IMR-90 (cell line): ENCODE measurements around the gene SERP2. TPM values are rescaled to one million over a fixed set of nuclear protein-coding genes. Genes with fewer than 3 reads are reported as not detected.

Experiments
- ATAC-seq: fragments of 200-7000 bp; cut with Tn5 transposase; 2 replicates; pipeline ENCODE4 v1.9.1; 2020; ENCODE audit warnings: low read depth, mild to moderate bottlenecking, moderate library complexity
- BruUV-seq: library from RNA; stranded (reverse); fragments of 400-500 nt; replicated peaks from 2 replicates; lab custom pipeline; 2021; lab: Mats Ljungman, UMichigan
- CTCF ChIA-PET: fragments of 300-600 bp; formaldehyde crosslinking; extraction: SDS; loops from one replicate; lab custom pipeline; 2021; ENCODE audit warnings: antibody characterized with exemption; lab: Yijun Ruan, JAX
- POLR2A ChIA-PET: fragments of 300-600 bp; sonication (Branson Sonifier 250); formaldehyde crosslinking; loops from one replicate; lab custom pipeline; 2022; ENCODE audit warnings: antibody characterized with exemption; ENCODE audit not compliant: unreplicated experiment; lab: Charles Lee
- DNase-seq: peaks from one replicate; pipeline ENCODE4 v3.0.0; 2013
- H2AFZ ChIP-seq: replicated peaks from 2 replicates; pipeline ENCODE3; 2013; ENCODE audit warnings: low read length, mild to moderate bottlenecking; ENCODE audit not compliant: poor library complexity
- H2AK5ac ChIP-seq: 2 replicates; pipeline ENCODE4 v1.6.1; 2013; ENCODE audit warnings: low read depth, low read length, inconsistent platforms
- H2AK9ac ChIP-seq: replicated peaks from 2 replicates; pipeline ENCODE3; 2013; ENCODE audit warnings: mild to moderate bottlenecking, low read depth, low read length, moderate library complexity; ENCODE audit not compliant: poor library complexity
- H2BK120ac ChIP-seq: 2 replicates; pipeline ENCODE4 v1.6.1; 2013; ENCODE audit warnings: low read depth, low read length, inconsistent platforms
- H2BK15ac ChIP-seq: 3 replicates; pipeline ENCODE4 v1.6.1; 2013; ENCODE audit warnings: low read depth, low read length, inconsistent platforms
- H2BK20ac ChIP-seq: 2 replicates; pipeline ENCODE4 v1.6.1; 2013; ENCODE audit warnings: low read depth, mild to moderate bottlenecking, inconsistent platforms, low read length, moderate library complexity
- H2BK5ac ChIP-seq: 2 replicates; pipeline ENCODE4 v1.6.1; 2013; ENCODE audit warnings: mild to moderate bottlenecking, low read depth, low read length, inconsistent platforms; ENCODE audit not compliant: poor library complexity, severe bottlenecking
- H3K14ac ChIP-seq: replicated peaks from 2 replicates; pipeline ENCODE4 v1.6.1; 2013; ENCODE audit warnings: low read depth, low read length, inconsistent platforms
- H3K18ac ChIP-seq: 2 replicates; pipeline ENCODE4 v1.6.1; 2013; ENCODE audit warnings: low read depth, low read length, control low read depth
- H3K23ac ChIP-seq: 2 replicates; pipeline ENCODE4 v1.6.1; 2013; ENCODE audit warnings: low read depth, low read length, inconsistent platforms
- H3K27ac ChIP-seq: 2 replicates; pipeline ENCODE4 v1.5.1; 2013; ENCODE audit warnings: mild to moderate bottlenecking, control low read depth, low read length; ENCODE audit not compliant: insufficient read depth
- H3K27me3 ChIP-seq: 2 replicates; pipeline ENCODE4 v1.6.1; 2013; ENCODE audit warnings: low read length; ENCODE audit not compliant: control insufficient read depth, insufficient read depth
- H3K36me3 ChIP-seq: 2 replicates; pipeline ENCODE4 v1.6.1; 2013; ENCODE audit warnings: low read length, mixed read lengths; ENCODE audit not compliant: control insufficient read depth, insufficient read depth
- H3K4ac ChIP-seq: 2 replicates; pipeline ENCODE4 v1.6.1; 2013; ENCODE audit warnings: low read depth, low read length, inconsistent platforms
- H3K4me1 ChIP-seq: 2 replicates; pipeline ENCODE4 v1.6.1; 2013; ENCODE audit warnings: low read length, mixed read lengths; ENCODE audit not compliant: control insufficient read depth, insufficient read depth
- H3K4me2 ChIP-seq: 2 replicates; pipeline ENCODE4 v1.6.1; 2013; ENCODE audit warnings: low read depth, mild to moderate bottlenecking, control low read depth, low read length, moderate library complexity
- H3K4me3 ChIP-seq: 2 replicates; pipeline ENCODE4 v1.5.1; 2013; ENCODE audit warnings: low read depth, mild to moderate bottlenecking, control low read depth, low read length, moderate library complexity; ENCODE audit not compliant: insufficient read depth
- H3K56ac ChIP-seq: 2 replicates; pipeline ENCODE4 v1.6.1; 2013; ENCODE audit warnings: low read length, inconsistent platforms; ENCODE audit not compliant: insufficient read depth; ENCODE audit errors: extremely low read depth
- H3K79me1 ChIP-seq, 2 experiments: 2 replicates each; pipeline ENCODE4 v1.6.1; 2013; ENCODE audit warnings: low read length in 2 of 2, inconsistent platforms in 1 of 2, low read depth in 1 of 2
- H3K9ac ChIP-seq: 2 replicates; pipeline ENCODE4 v1.6.1; 2013; ENCODE audit warnings: low read depth, low read length, control low read depth
- H3K9me1 ChIP-seq: 2 replicates; pipeline ENCODE4 v1.6.1; 2013; ENCODE audit warnings: low read length, inconsistent platforms; ENCODE audit not compliant: insufficient read depth
- H3K9me3 ChIP-seq: 2 replicates; pipeline ENCODE4 v1.6.1; 2013; ENCODE audit warnings: low read length; ENCODE audit not compliant: control insufficient read depth, insufficient read depth
- H4K20me1 ChIP-seq: 2 replicates; pipeline ENCODE4 v1.6.1; 2013; ENCODE audit warnings: low read length, inconsistent platforms; ENCODE audit not compliant: insufficient read depth
- H4K5ac ChIP-seq: 2 replicates; pipeline ENCODE4 v1.6.1; 2013; ENCODE audit warnings: mild to moderate bottlenecking, low read depth, low read length, control low read depth
- H4K8ac ChIP-seq, 2 experiments: 2 replicates each; pipeline ENCODE4 v1.6.1; 2013; ENCODE audit warnings: low read depth in 2 of 2, low read length in 2 of 2, control low read depth in 1 of 2, inconsistent platforms in 1 of 2
- H4K91ac ChIP-seq: 2 replicates; pipeline ENCODE4 v1.6.1; 2013; ENCODE audit warnings: low read depth, low read length, inconsistent platforms; ENCODE audit not compliant: insufficient read depth
- NFE2L2 ChIP-seq: fragments of 150-350 bp; IDR thresholded peaks from 2 replicates; pipeline ENCODE4 v1.6.1; 2016; ENCODE audit warnings: low read depth, mild to moderate bottlenecking, low read length
- RAD21 ChIP-seq: IDR thresholded peaks from 2 replicates; pipeline ENCODE4 v1.6.1; 2012; ENCODE audit warnings: low read length, improper control_type of control experiment
- WGBS, 2 experiments: methylation state at CpG; one replicate each; pipeline versions ENCODE4 v1.1.5 to v1.1.7; 2013; ENCODE audit warnings: missing lambda C conversion rate in 2 of 2; ENCODE audit not compliant: insufficient read length in 1 of 2; ENCODE audit errors: extremely low coverage in 2 of 2; 5-methylcytosine and 5-hydroxymethylcytosine counted together
- dilution Hi-C: fragments of 300-500 bp; cut with HindIII; formaldehyde crosslinking; loops from one replicate; pipeline ENCODE4 v1.14.3; 2018; ENCODE audit warnings: low sequenced_read_pairs; ENCODE audit not compliant: unreplicated experiment
- in situ Hi-C: fragments of 300-500 bp; cut with MboI; formaldehyde crosslinking; loops from 3 replicates; pipeline ENCODE4 v1.14.3; 2019; ENCODE audit warnings: low sequenced_read_pairs, inconsistent platforms, mixed read lengths
- intact Hi-C: fragments of 100-400 bp; cut with micrococcal nuclease; formaldehyde crosslinking; loops from 2 replicates; pipeline ENCODE4 v1.10.0; 2022
- polyA plus RNA-seq, 3 experiments: library from polyadenylated mRNA; depleted of rRNA; stranded (reverse); fragments of >200 nt; gene quantifications; 2 replicates each; pipeline ENCODE4 v1.2.3, GENCODE V29; 2012; ENCODE audit warnings: low replicate concordance in 1 of 3
- total RNA-seq: library from RNA; depleted of rRNA; stranded (reverse); fragments of >200 nt; gene quantifications from 2 replicates; pipeline ENCODE4 v1.2.3, GENCODE V29; 2012

SERP2 gene
- total and polyA plus RNA-seq, 2 of the 4 experiments (the other 2 are of a cell fraction): 0.54 to 1.4 TPM

- H3K9me3 ChIP-seq: no peaks in the 10 kb centered on the region
- ChIA-PET POLR2A (no interaction called here), CTCF (interaction anchor here (0.6 kb wide), 1 partner anchor 18 kb away, joined by 8 read pairs; no protein-coding TSS in a partner anchor)
- no peak overlapping the region for H4K5ac ChIP-seq
- DNase-seq: no peak
- H3K4ac ChIP-seq: no peak overlapping the region
- in situ Hi-C loops (no loop called here), dilution Hi-C loops (no loop called here), intact Hi-C loops (no loop called here)
- peak overlapping the region; percentile 55 for H2AK9ac ChIP-seq
- BruUV-seq: no TSS peak
- H3K9ac ChIP-seq: no peak overlapping the region
- no peak overlapping the region for H3K23ac ChIP-seq
- no CpG with 5 or more reads among the region's 6 CpGs for WGBS, 2 experiments
- H3K14ac ChIP-seq: no peak overlapping the region
- no peak overlapping the region for H3K27ac ChIP-seq
- no peaks in the 10 kb centered on the region; the same call in 1 of the 2 replicates for H3K9me1 ChIP-seq
- no peak for ATAC-seq
- H3K4me2 ChIP-seq: no peak overlapping the region
- no peak overlapping the region for H2BK120ac ChIP-seq
- no peak overlapping the region for H4K8ac ChIP-seq
- H3K36me3 ChIP-seq: no peaks in the 10 kb centered on the region
- H2AFZ ChIP-seq: no peak overlapping the region
- H2BK20ac ChIP-seq: no peak overlapping the region
- H3K4me1 ChIP-seq: no peaks in the 10 kb centered on the region
- H3K79me1 ChIP-seq: no peaks in the 10 kb centered on the region
- H3K27me3 ChIP-seq: no peaks in the 10 kb centered on the region
- H2BK5ac ChIP-seq: no peak overlapping the region
- H2AK5ac ChIP-seq: no peak overlapping the region
- no peak overlapping the region for H4K91ac ChIP-seq
- no peak for TF ChIP-seq RAD21
- TF ChIP-seq NFE2L2: no peak
- H3K18ac ChIP-seq: no peak overlapping the region
- no peak overlapping the region for H3K56ac ChIP-seq
- H2BK15ac ChIP-seq: no peak overlapping the region
- no peaks in the 10 kb centered on the region for H4K20me1 ChIP-seq
- H3K4me3 ChIP-seq: no peak overlapping the region
These were observed 12.2 kb downstream of the SERP2 start for GRCh38 chr13:44385847-44386246.
